ENCODE measurements around the gene IL19. TPM values are rescaled to one million over a fixed set of nuclear protein-coding genes. Genes with fewer than 3 reads are reported as not detected.

IL19 gene
- total and polyA plus RNA-seq, 9 of the 15 experiments (the other 6 are each of a cell fraction or from before 2014, with no cell fraction given) = not detected

DNA sequence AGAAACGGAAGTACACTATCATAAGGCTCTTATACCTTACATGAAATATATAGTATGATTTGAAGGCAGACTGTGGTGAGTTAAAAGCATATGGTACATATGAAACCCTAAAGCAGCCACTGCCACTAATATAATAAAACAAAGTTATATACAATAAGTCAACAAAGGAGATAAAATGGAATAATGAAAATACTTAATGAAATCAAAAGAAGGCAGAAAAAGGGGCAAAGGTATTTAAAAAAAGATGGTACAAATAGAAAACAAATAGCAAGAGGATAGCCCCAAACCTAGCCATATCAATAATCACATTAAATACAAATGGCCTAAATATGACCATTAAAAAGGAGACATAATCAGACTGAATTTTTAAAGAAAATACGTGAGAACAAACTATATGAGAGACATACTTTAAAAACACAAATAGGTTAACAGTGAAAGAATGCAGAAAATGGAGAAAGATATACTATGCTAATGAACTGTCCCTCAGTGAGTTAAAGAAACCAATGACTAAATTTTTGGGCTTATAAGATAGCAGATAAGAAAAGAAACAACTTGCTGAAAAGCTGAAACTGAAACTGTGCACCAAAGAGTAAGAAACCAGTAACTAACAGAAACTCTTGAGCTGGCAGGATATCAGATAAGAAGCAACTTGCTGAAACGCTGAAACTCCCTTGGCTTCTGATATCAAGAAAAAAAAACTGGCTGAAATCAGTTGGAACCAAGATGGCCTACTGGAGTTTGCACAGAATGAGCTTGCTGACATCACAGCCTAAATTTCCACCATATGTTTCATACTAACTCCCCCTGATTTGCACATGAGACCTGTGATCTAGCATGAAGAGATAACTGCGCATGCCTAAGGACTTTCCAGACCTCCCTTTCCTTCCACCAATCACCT is 46.1 kb downstream of the IL19 start (continued):
- TF ChIP-seq RAD51 (IDR thresholded peaks at IDR 0.05; ENCODE audit: borderline replicate concordance, low read depth) = no peak; the same call in 1 of the 2 replicates
- peak in 1 of 2 experiments; percentile 94; a peak in 1 of 4 replicates for TF ChIP-seq KDM4B (IDR thresholded peaks at IDR 0.05; ENCODE audit: borderline replicate concordance in 2 of 2, low read depth in 1 of 2)
- TF ChIP-seq KDM5B (IDR thresholded peaks at IDR 0.05; ENCODE audit: insufficient replicate concordance, low read depth, low read length) = no peak
- no peak for TF ChIP-seq DACH1 (IDR thresholded peaks at IDR 0.05; ENCODE audit: partially characterized antibody)
- TF ChIP-seq KLF13 (tag; IDR thresholded peaks at IDR 0.05; ENCODE audit: borderline replicate concordance, low read depth) = no peak
- TF ChIP-seq MEIS2 (IDR thresholded peaks at IDR 0.05; ENCODE audit: partially characterized antibody) = peak; percentile 75
- peak; percentile 67; the same call in 1 of the 2 replicates for TF ChIP-seq XRCC3 (IDR thresholded peaks at IDR 0.05)
- TF ChIP-seq MAFG (tag; conservative IDR thresholded peaks at IDR 0.05) = no peak
- TF ChIP-seq TCF3 (CRISPR knock-in tag; IDR thresholded peaks at IDR 0.05) = peak; percentile 28; the same call in 1 of the 2 replicates
- TF ChIP-seq, protein P1, sequence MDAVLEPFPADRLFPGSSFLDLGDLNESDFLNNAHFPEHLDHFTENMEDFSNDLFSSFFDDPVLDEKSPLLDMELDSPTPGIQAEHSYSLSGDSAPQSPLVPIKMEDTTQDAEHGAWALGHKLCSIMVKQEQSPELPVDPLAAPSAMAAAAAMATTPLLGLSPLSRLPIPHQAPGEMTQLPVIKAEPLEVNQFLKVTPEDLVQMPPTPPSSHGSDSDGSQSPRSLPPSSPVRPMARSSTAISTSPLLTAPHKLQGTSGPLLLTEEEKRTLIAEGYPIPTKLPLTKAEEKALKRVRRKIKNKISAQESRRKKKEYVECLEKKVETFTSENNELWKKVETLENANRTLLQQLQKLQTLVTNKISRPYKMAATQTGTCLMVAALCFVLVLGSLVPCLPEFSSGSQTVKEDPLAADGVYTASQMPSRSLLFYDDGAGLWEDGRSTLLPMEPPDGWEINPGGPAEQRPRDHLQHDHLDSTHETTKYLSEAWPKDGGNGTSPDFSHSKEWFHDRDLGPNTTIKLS (IDR thresholded peaks at IDR 0.05; ENCODE audit: borderline replicate concordance, low read depth) = peak; percentile 35; the same call in 1 of the 2 replicates
- TF ChIP-seq, protein P2, sequence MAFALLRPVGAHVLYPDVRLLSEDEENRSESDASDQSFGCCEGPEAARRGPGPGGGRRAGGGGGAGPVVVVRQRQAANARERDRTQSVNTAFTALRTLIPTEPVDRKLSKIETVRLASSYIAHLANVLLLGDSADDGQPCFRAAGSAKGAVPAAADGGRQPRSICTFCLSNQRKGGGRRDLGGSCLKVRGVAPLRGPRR (CRISPR knock-in tag; IDR thresholded peaks at IDR 0.05) = no peak
- TF ChIP-seq CTBP1 (IDR thresholded peaks at IDR 0.05; ENCODE audit: borderline replicate concordance) = 0 out of 2 replicates have a peak, but pooled peaks have one; percentile 13
- 0 out of 2 replicates have a peak, but pooled peaks have one; percentile 52 for TF ChIP-seq HDAC2 (IDR thresholded peaks at IDR 0.05)
- TF ChIP-seq, protein P3, sequence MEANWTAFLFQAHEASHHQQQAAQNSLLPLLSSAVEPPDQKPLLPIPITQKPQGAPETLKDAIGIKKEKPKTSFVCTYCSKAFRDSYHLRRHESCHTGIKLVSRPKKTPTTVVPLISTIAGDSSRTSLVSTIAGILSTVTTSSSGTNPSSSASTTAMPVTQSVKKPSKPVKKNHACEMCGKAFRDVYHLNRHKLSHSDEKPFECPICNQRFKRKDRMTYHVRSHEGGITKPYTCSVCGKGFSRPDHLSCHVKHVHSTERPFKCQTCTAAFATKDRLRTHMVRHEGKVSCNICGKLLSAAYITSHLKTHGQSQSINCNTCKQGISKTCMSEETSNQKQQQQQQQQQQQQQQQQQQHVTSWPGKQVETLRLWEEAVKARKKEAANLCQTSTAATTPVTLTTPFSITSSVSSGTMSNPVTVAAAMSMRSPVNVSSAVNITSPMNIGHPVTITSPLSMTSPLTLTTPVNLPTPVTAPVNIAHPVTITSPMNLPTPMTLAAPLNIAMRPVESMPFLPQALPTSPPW (CRISPR knock-in tag; IDR thresholded peaks at IDR 0.05) = peak; percentile 77
- TF ChIP-seq, protein P4, sequence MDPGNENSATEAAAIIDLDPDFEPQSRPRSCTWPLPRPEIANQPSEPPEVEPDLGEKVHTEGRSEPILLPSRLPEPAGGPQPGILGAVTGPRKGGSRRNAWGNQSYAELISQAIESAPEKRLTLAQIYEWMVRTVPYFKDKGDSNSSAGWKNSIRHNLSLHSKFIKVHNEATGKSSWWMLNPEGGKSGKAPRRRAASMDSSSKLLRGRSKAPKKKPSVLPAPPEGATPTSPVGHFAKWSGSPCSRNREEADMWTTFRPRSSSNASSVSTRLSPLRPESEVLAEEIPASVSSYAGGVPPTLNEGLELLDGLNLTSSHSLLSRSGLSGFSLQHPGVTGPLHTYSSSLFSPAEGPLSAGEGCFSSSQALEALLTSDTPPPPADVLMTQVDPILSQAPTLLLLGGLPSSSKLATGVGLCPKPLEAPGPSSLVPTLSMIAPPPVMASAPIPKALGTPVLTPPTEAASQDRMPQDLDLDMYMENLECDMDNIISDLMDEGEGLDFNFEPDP (CRISPR knock-in tag; IDR thresholded peaks at IDR 0.05) = no peak
- no peak for TF ChIP-seq ZNF551 (CRISPR knock-in tag; IDR thresholded peaks at IDR 0.05)
- TF ChIP-seq, protein P5, sequence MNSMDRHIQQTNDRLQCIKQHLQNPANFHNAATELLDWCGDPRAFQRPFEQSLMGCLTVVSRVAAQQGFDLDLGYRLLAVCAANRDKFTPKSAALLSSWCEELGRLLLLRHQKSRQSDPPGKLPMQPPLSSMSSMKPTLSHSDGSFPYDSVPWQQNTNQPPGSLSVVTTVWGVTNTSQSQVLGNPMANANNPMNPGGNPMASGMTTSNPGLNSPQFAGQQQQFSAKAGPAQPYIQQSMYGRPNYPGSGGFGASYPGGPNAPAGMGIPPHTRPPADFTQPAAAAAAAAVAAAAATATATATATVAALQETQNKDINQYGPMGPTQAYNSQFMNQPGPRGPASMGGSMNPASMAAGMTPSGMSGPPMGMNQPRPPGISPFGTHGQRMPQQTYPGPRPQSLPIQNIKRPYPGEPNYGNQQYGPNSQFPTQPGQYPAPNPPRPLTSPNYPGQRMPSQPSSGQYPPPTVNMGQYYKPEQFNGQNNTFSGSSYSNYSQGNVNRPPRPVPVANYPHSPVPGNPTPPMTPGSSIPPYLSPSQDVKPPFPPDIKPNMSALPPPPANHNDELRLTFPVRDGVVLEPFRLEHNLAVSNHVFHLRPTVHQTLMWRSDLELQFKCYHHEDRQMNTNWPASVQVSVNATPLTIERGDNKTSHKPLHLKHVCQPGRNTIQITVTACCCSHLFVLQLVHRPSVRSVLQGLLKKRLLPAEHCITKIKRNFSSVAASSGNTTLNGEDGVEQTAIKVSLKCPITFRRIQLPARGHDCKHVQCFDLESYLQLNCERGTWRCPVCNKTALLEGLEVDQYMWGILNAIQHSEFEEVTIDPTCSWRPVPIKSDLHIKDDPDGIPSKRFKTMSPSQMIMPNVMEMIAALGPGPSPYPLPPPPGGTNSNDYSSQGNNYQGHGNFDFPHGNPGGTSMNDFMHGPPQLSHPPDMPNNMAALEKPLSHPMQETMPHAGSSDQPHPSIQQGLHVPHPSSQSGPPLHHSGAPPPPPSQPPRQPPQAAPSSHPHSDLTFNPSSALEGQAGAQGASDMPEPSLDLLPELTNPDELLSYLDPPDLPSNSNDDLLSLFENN (IDR thresholded peaks at IDR 0.05; ENCODE audit: low read depth in 2 of 2, low read length in 2 of 2) = peak in 1 of 2 experiments; percentile 67; a peak in 1 of 4 replicates

Measured in K562 (cell line).